Suprapubic skin (tissue), 4 donors: Measurements from ENCODE around the gene KLHDC7B. TPM values are rescaled to one million over a fixed set of nuclear protein-coding genes. Genes with fewer than 3 reads are reported as not detected.

Experiments used
- DNase-seq, 2 donors: peaks; one replicate each; pipeline ENCODE4 v3.0.0-alpha.2; 2019; ENCODE audit warnings: low spot score in 2 of 2
- H3K27ac ChIP-seq: fragments of 200-600 bp; sonication (generic); one replicate; pipeline ENCODE4 v1.5.1; 2019
- H3K27me3 ChIP-seq: fragments of 200-600 bp; sonication (generic); one replicate; pipeline ENCODE4 v1.5.1; 2019
- H3K36me3 ChIP-seq: fragments of 200-600 bp; sonication (generic); one replicate; pipeline ENCODE4 v1.5.1; 2019
- H3K4me1 ChIP-seq: fragments of 200-600 bp; sonication (generic); one replicate; pipeline ENCODE4 v1.5.1; 2019
- H3K4me3 ChIP-seq: fragments of 200-600 bp; sonication (generic); one replicate; pipeline ENCODE4 v1.5.1; 2019; ENCODE audit warnings: mild to moderate bottlenecking
- H3K9me3 ChIP-seq: fragments of 200-600 bp; sonication (generic); one replicate; pipeline ENCODE4 v1.5.1; 2019
- EP300 ChIP-seq: sonication (generic); formaldehyde crosslinking; IDR thresholded peaks from one replicate; pipeline ENCODE4 v1.6.1; 2017; ENCODE audit warnings: antibody characterized with exemption
- POLR2A ChIP-seq, 2 donors: fragments of 450-650 bp; IDR thresholded peaks; one replicate each; pipeline ENCODE4 v1.6.1; 2017; ENCODE audit warnings: antibody characterized with exemption in 2 of 2, mild to moderate bottlenecking in 2 of 2, moderate library complexity in 2 of 2
- POLR2AphosphoS5 ChIP-seq, 3 donors: sonication (generic); formaldehyde crosslinking; IDR thresholded peaks; one replicate each; pipeline ENCODE4 v1.6.1; 2017; ENCODE audit warnings: antibody characterized with exemption in 3 of 3
- WGBS: methylation state at CpG from one replicate; pipeline ENCODE4 v1.1.5; 2018; 5-methylcytosine and 5-hydroxymethylcytosine counted together
- total RNA-seq, 4 donors: library from RNA; depleted of rRNA; stranded (reverse); fragments of >200 nt; gene quantifications; one replicate each; pipeline ENCODE4 v1.1.0, GENCODE V29; 2016
- TF ChIP-seq, protein P1 (sequence below), 2 donors: fragments of 200-600 bp in 1 of 2; fragments of 450-650 bp in 1 of 2; sonication (generic) in 1 of 2; IDR thresholded peaks; one replicate each; pipeline ENCODE4 v1.5.1; 2016 to 2019; ENCODE audit warnings: antibody characterized with exemption in 2 of 2, mild to moderate bottlenecking in 1 of 2, moderate library complexity in 1 of 2

Gene KLHDC7B
- total RNA-seq: under 1 TPM in 1 of 4 donors, not detected in 3; 0.26 TPM

DNA sequence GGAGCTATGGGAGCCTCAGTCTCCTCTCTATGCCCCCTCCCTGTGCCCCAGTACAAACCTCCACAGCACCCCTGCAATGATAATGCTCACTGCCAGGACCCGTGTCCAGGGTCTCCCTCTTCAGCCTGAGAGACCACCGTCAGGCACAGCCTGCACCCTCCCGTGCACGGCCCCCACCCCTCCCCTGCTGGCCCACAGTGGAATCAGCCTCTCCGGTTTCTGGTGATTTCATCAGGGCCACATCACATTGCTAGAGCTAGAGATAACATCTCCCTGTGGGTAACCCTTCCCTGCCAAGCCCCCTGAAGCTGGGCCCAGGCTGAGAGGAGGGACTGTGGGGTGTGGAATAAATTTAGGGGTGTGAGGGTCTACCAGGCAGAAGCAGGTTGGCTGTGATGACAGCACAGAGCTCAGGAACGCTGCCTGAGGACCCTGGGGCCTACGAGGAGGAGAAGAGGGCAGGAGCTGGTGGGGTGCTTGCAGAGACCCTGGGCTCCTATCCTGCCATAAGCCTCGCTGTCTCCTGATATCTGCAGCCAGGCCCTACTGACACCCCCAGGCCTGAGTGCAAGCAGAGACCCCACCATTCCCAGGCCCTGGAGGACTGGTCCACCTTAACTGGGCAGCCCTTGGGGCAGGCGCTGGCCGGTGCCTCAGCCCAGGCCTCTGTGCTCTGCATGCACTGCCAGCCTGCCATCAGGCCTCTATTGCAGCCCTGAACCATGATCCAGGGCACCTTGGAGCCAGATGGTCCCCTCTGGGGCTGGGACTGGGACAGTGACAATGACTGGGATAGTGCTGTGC is at the start of gene KLHDC7B:
KLHDC7B (plus strand) TSS at position 378 of the 804 bp plus-strand sequence; CDS start at position 723, 345 bp downstream.
- DNase-seq: no peak
- H3K4me3 ChIP-seq: peak within 1 kb of the TSS; percentile 43
- TF ChIP-seq, protein P1, sequence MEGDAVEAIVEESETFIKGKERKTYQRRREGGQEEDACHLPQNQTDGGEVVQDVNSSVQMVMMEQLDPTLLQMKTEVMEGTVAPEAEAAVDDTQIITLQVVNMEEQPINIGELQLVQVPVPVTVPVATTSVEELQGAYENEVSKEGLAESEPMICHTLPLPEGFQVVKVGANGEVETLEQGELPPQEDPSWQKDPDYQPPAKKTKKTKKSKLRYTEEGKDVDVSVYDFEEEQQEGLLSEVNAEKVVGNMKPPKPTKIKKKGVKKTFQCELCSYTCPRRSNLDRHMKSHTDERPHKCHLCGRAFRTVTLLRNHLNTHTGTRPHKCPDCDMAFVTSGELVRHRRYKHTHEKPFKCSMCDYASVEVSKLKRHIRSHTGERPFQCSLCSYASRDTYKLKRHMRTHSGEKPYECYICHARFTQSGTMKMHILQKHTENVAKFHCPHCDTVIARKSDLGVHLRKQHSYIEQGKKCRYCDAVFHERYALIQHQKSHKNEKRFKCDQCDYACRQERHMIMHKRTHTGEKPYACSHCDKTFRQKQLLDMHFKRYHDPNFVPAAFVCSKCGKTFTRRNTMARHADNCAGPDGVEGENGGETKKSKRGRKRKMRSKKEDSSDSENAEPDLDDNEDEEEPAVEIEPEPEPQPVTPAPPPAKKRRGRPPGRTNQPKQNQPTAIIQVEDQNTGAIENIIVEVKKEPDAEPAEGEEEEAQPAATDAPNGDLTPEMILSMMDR (IDR thresholded peaks at IDR 0.05): no peak
- TF ChIP-seq POLR2A (IDR thresholded peaks at IDR 0.05): no peak
- TF ChIP-seq EP300: no peak
- no peak for TF ChIP-seq POLR2AphosphoS5 (IDR thresholded peaks at IDR 0.05)
- H3K27me3 ChIP-seq: peaks cover 34% of the 10 kb centered on the region
- H3K9me3 ChIP-seq: no peaks in the 10 kb centered on the region
- H3K4me1 ChIP-seq: peaks cover 57% of the 10 kb centered on the region
- 60% methylated on average over 7 of the region's 10 CpGs for WGBS
- no peaks in the 10 kb centered on the region for H3K36me3 ChIP-seq
- peak within 1 kb of the TSS; percentile 72 for H3K27ac ChIP-seq

DNA sequence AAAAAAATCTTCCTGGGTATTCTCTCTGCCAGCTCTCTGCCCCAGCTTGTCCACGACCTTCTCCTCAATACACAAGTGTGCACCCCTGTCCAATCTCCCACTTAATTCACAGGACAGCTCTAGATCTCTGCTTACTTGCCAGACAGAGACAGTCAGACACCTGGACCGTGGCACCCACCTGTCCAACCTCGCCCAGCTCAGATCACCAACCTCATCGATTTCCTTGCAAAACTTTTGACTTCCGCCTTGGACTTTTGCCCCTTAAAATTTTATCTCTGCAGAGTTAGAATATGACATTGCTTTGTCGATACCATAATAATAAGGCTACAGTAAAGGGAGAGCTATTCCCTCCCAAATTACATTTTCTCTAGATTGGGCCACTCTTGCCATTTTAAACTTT is 48.6 kb upstream of the KLHDC7B start:
- 92% methylated on average over 6 of the region's 6 CpGs for WGBS
- TF ChIP-seq, protein P1 (IDR thresholded peaks at IDR 0.05): no peak
- TF ChIP-seq POLR2A (IDR thresholded peaks at IDR 0.05) (no peak), EP300 (no peak), POLR2AphosphoS5 (IDR thresholded peaks at IDR 0.05) (no peak)
- no peak for DNase-seq

DNA sequence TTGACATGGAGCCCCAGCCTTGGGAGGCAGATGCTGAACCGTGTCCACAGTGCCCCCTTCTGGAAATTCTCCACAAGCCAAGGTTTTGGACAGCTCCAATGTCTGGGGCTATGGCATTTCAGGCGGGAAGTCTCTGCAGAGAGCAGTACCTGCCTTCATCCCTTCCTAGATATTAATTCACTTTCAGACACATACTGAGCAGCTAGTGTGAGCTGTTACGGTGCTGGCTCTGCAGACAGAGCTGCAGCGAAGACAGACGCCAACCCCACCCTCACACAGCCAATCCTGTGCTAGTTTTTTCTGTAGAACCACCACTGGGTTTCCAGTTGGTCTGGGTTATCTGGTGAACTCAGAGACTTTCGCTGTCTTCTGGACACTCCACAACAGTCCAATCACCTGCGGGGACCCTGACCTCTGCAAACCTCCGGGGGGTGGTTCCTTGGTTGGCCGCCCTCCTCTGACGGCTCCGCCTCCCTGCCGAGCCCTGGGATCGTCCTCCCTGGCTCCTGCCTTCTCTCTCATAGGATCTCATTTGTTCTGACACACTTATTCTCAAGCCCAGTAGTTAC is 47.3 kb upstream of the KLHDC7B start:
- H3K9me3 ChIP-seq: no peaks in the 10 kb centered on the region
- no peaks in the 10 kb centered on the region for H3K27me3 ChIP-seq
- H3K36me3 ChIP-seq: peaks cover 14% of the 10 kb centered on the region
- 32% methylated on average over 12 of the region's 13 CpGs for WGBS
- no peak overlapping the region for H3K27ac ChIP-seq
- no peak overlapping the region for H3K4me3 ChIP-seq
- no peak for TF ChIP-seq POLR2A (IDR thresholded peaks at IDR 0.05)
- TF ChIP-seq, protein P1 (IDR thresholded peaks at IDR 0.05): peak; percentile 9 to 37
- peaks cover 7% of the 10 kb centered on the region for H3K4me1 ChIP-seq
- peak in 1 of 2 donors; percentile 77 for DNase-seq

More for the DNA sequence above, 48.6 kb upstream of the KLHDC7B start:
- no peak overlapping the region for H3K4me3 ChIP-seq
- no peak overlapping the region for H3K27ac ChIP-seq
- no peaks in the 10 kb centered on the region for H3K27me3 ChIP-seq
- peaks cover 7% of the 10 kb centered on the region for H3K4me1 ChIP-seq
- no peaks in the 10 kb centered on the region for H3K9me3 ChIP-seq
- H3K36me3 ChIP-seq: peaks cover 1% of the 10 kb centered on the region

DNA sequence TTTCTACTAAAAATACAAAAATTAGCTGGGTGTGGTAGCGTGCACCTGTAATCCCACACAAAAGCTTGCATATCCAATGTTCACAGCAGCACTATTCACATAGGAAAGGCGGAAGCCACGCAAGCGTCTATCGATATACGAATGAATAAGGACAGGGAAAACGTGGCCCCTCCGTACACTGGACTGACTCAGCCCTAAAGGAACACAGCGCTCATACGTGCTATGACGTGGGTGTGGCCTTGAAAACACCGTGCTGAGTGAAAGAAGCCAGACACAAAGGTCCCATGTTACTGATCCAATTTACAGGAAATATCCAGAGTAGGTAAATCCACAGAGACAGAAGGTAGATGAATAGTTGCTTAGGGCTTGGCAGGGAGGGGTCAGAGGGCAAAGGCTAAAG is 45.2 kb upstream of the KLHDC7B start:
- WGBS: 91% methylated on average over 12 of the region's 12 CpGs

More for the DNA sequence above, 45.2 kb upstream of the KLHDC7B start:
- TF ChIP-seq EP300 (no peak), POLR2AphosphoS5 (IDR thresholded peaks at IDR 0.05) (no peak), POLR2A (IDR thresholded peaks at IDR 0.05) (no peak)
- TF ChIP-seq, protein P1 (IDR thresholded peaks at IDR 0.05): no peak
- DNase-seq: no peak
- H3K27ac ChIP-seq: no peak overlapping the region
- peaks cover 19% of the 10 kb centered on the region for H3K4me1 ChIP-seq
- peaks cover 30% of the 10 kb centered on the region for H3K36me3 ChIP-seq
- no peaks in the 10 kb centered on the region for H3K27me3 ChIP-seq
- no peak overlapping the region for H3K4me3 ChIP-seq
- no peaks in the 10 kb centered on the region for H3K9me3 ChIP-seq
